Left lobe of liver (tissue), 2 donors: ENCODE measurements around the gene SYCP2L. TPM values are rescaled to one million over a fixed set of nuclear protein-coding genes. Genes with fewer than 3 reads are reported as not detected.
"Not testable (repeated sequence)": the region's sequence is repeated elsewhere in the genome, so short reads cannot be mapped to it uniquely, and the experiment has no call there.

Experiments
- ATAC-seq: fragments of 200-7000 bp; cut with Tn5 transposase; one replicate; pipeline ENCODE4 v1.9.1; 2020; ENCODE audit warnings: mild to moderate bottlenecking, moderate library complexity
- DNase-seq: peaks from one replicate; pipeline ENCODE4 v3.0.0-alpha.2; 2020; ENCODE audit warnings: low spot score
- total RNA-seq: library from RNA; stranded (reverse); gene quantifications from one replicate; pipeline ENCODE4 v1.2.1, GENCODE V29; 2021
- donor health status: DM: no; HTN: no; CAD: no; lungs with moderate emphysema.
- donor health status: DM: no; HTN: yes; CAD: no.

Gene SYCP2L
- 0.43 TPM for total RNA-seq

DNA sequence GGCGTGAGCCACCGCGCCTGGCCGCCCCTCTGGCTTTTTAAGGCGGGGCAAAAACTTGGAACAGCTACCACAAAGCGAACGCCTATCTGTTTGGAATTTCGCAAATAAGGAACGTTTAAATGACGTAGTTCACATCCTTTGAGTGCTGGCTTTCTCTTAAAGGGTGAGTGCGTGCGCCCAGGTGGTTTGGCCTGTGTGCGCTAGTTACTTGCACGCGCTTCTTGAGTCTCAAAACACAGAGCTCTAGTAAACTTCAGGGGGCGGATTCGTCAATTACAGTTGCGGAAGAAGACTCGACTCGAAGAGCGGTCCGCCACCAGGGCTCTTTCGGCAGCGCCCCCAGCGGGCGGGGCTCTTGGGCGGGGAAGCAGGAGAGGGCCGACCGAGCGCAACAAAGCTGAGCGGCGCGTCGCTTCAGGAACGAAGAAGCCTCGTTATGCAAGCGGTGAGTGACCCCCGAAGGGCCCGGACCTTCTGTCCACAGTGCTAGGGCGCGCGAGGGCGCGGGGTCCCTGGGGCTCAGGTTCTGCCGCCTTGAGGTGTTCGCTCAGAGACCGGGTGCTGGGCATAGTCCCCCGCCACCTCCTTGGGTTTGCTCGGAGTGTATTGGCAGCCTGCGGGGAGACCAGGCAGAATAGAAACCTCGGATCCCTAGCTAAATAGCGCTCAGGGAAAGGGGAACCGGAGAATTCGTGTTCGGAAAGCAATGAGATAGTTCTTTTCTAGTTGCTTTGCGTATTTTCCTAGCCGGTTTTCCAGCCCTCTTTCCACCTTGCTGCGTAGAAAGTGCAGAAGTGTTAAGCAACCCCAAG, at the start of gene SYCP2L:
TSS of gene SYCP2L (plus strand) at position 362 of the 812 bp plus-strand sequence. CDS start at position 437, 75 bp downstream.
- no peak for DNase-seq
- peak; percentile 25 for ATAC-seq

DNA sequence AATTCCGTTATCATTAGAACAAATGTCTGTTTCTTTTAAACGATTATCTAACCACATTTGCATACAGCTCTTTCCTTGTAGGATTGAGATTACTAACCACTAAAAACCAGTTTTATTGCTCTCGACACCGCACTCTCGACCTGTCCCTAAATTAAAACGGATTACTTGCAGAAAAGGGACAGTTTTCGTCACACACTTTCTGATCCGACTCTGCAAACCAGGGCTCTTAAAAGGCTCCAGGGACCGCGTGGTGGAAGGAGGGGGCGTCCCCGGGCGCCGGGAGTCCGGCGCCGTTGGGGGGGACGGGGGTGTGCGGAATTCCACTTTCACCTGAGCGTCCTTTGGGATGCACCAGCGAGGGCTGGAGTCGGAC, 49.2 kb upstream of the SYCP2L start:
- DNase-seq (peak; percentile 47), ATAC-seq (no peak)

- ATAC-seq (peak; percentile 97), DNase-seq (peak; percentile 92)
These were observed 48.7 kb upstream of the SYCP2L start, which contains the start of gene MAK for GRCh38 chr6:10837995-10838793. TSS of gene MAK (minus strand) at chr6:10838539. CDS start at chr6:10830648, 7,891 bp downstream.

- DNase-seq (no peak), ATAC-seq (peak; percentile 23)
These were observed 48.0 kb upstream of the SYCP2L start for GRCh38 chr6:10838794-10839333.

DNA sequence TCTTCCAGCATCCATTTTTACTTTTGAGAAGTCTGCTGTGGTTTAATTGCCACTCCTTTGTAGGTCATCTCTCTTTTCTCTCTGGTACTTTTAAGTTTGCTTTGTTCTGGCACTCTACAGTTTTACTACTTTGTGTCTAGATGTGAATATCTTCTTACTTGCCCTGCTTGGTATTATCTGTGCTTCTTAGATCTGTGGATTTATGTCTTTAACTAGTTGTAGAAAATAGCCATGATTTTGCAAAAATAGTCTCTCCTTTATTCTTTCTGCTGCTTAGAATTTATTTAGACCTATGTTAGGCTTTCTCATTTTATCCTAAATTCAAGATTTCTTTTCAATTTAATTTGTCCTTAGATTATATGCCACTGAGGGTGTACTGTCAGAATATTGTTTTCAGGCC, 43.3 kb upstream of the SYCP2L start:
- ATAC-seq = no peak
- no peak for DNase-seq

GRCh38 chr6:10847684-10848083, 39.2 kb upstream of the SYCP2L start:
- DNase-seq = no peak
- no peak for ATAC-seq

DNA sequence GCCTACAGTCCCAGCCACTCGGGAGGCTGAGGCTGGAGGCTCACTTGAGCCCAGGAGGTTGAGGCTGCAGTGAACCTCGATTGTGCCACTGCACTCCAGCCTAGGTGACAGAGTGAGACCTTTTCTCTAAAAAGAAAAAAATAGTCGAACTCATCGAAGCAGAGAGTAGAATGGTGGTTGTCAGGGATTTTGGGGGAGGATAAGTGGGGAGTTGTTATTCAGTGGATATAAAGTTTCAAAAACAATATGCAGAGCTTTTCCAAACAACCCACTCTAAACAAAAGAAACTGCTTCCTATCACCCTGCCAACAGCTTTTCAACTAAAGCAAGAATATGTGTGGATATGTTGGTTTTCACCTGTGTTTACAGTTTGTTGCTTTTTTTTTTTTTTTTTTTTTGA, 37.0 kb upstream of the SYCP2L start:
- DNase-seq = no peak

GRCh38 chr6:10850728-10851127, 36.1 kb upstream of the SYCP2L start:
- DNase-seq (no peak), ATAC-seq (no peak)

More for the DNA sequence above, 37.0 kb upstream of the SYCP2L start:
- ATAC-seq = no peak

DNA sequence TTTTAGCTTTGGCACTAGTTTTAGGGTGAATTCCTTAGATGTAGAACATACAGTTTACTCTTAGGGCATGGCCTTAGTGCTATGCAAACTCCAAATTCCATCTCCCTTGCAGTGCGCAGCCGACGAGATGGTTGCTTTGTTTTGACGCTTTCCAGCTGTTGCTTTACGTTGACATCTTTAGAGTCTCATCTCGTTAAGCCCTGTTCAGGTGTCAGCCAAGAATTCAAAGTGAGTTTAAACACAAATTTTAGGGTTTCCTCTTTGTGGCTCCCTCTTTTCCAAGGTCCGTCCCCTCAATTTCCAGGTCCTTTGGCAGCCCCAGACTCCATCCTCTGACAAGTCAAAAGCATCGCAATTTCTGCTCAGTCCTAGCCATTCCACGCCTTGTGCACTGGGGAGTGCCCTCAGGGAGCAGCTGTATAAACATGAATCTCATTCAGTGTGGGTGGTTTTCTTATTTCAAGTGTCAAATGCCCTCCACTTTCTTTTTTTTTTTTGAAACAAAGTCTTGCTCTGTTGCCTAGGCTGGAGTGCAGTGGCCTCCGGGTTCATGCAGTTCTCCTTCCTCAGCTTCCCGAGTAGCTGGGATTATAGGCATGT, 34.4 kb upstream of the SYCP2L start:
- DNase-seq = no peak
- ATAC-seq = no peak

GRCh38 chr6:10853849-10854300, 33.0 kb upstream of the SYCP2L start:
- DNase-seq, ATAC-seq: not testable (repeated sequence)

DNA sequence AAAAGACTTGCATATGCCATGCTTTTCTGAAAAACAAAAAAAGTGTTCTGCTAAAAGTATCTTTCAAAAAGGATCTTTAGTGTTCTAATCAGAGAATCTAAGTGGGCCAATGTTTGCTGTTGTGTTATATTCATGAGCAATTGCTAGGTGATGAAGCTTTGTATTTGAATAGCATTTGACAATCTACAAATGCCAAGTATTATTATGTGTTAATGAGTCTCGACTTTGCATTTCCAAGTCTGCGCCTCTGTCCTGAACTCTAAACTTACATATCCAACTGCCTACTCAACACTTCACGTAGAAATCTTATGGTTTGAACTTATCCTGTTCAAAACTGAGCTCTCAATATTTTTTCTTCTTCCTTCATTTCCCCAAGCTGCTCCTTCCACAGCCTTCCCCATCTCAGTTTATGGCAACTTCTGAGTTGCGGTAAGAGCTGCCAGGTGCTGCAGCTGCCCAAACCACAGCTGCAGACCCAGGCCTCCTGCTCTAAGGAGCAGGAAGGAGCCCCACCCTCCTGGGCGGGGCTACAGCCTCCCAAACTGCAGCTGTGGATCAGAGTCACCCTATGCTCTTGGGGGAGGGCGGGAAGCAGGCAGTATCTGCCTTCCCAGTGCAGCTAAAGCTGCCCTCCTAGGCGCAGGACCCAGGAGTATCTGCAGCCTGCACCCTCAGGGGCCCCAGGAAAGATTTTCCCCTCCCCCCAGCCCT, 31.8 kb upstream of the SYCP2L start:
- DNase-seq (no peak), ATAC-seq (no peak)

DNA sequence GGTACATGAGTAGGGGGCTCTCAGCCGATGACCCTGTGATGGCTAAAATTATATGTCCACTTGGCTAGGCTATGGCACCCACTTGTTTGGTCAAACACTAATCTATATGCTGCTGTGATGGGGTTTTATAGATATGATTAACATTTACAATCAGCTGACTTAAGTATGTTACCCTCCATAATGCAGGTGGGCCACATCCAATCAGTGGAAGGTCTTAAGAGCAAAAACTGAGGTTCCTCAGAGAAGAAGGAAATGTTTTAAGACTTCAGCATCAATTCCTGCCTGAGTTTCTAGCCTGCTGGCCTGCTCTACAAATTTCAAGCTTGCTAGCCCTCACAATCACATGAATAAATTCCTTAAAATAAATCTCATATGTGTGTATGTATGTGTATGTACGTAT, 29.6 kb upstream of the SYCP2L start:
- ATAC-seq = no peak
- DNase-seq = no peak

DNA sequence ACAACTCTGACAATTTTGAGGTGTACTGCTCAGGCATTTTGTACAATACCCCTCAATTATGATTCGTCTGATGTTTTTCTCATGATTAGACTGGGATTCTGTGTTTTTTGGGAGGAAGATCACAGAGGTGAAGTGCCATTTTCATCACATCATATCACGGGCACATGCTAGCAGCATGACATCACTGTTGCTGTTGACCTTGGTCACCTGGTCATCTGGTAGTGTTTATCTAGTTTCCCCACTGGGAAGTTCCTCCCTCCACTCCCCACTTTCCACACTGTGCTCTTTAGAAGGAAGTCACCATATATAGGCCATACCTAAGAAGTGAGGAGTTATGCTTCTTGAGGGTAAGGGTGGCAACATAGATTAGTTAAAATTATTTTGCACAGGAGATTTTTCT, 25.8 kb upstream of the SYCP2L start:
- ATAC-seq (no peak), DNase-seq (no peak)

DNA sequence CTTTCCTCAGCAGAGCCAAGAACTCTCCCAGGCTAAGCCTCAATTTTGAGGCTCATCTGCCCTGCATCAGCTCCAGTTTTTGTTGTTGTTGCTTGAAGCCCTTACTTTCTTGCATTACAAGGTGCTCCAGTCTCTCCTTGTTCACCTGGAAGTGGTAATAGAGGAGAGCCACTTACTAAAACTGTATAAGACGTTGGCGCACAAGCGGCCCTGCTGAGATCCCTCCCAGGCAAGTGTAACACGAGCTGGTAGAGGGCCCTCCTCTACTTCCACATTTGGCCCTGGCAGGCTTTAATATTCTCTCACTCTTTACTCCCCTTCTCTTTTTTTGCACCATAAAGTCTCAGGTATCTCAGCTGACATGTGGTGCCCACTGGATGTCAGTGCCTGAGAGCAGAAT, 24.5 kb upstream of the SYCP2L start:
- ATAC-seq (no peak), DNase-seq (no peak)

GRCh38 chr6:10863031-10863430, 23.8 kb upstream of the SYCP2L start:
- not testable (repeated sequence) for DNase-seq, ATAC-seq

GRCh38 chr6:10866709-10867108, 20.1 kb upstream of the SYCP2L start:
- not testable (repeated sequence) for ATAC-seq, DNase-seq

DNA sequence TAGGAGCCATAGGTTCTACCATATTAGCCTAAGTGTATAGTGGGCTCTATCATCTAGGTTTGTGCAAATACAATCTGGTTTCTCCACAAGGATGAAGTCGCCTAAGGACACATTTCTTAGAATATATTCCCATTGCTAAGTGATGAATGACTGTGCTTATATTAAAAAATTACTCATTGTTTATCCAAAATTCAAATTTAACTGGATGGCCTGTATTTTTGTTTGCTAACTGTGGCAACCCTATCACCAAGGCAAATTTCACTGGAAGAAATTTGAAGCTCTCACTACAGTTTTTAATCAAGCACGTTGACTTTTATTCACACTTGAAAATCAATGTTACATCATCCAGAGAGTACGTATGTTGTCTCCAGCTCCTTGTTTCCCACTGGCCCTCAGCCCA, 18.9 kb upstream of the SYCP2L start:
- ATAC-seq = no peak
- no peak for DNase-seq

- DNase-seq = no peak
- ATAC-seq = no peak
These were observed 13.5 kb upstream of the SYCP2L start for GRCh38 chr6:10873374-10873773.

DNA sequence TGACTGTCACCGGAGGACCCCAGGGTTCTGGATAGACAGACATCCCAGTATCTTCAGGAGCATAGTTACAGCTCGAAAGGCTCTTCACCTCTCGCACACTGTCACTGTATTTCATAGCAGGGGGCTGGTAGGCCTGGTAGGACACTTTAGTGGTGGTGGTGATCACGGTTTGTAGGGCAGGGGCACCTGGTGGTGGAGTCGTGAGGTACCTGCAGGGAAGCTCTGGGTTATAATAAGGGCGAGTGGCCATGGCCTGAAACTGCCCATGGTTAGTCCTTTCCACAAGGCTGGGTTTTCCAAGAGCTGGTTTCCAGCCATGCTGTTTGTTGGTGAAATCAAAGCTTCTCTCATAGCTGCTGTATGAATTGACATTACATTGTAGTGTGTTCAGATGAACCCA, 12.6 kb upstream of the SYCP2L start:
- no peak for DNase-seq
- ATAC-seq = no peak

GRCh38 chr6:10875026-10875425, 11.8 kb upstream of the SYCP2L start:
- no peak for DNase-seq
- no peak for ATAC-seq

DNA sequence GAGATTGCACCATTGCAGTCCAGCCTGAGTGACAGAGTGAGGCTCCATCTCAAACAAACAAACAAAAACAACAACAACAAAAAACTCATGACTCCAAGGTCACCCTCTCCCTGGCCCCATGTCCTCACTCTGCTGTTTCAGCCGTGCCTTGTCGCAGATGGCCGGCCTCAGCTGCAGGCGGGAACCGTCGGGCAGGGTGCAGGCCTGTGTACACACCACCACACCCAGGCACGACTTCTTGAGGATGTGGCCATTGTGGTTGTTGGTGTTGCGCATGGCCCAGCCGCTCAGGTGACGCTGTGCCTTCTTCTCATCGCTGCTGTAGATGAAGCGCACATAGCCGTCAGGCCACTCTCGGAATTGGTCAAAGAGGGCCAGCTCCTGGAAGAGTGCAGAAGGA, 9.8 kb upstream of the SYCP2L start:
- DNase-seq (no peak), ATAC-seq (no peak)
